Ishikawa (cell line): ENCODE data around the gene PHF13.

Experiments
- CREB1 ChIP-seq: IDR thresholded peaks from 2 replicates; pipeline ENCODE4 v1.6.1; 2012; ENCODE audit warnings: low read depth
- EP300 ChIP-seq: IDR thresholded peaks from 2 replicates; pipeline ENCODE4 v1.6.1; 2012; ENCODE audit warnings: borderline replicate concordance
- RAD21 ChIP-seq: IDR thresholded peaks from 2 replicates; pipeline ENCODE4 v1.6.1; 2012; ENCODE audit warnings: low read depth
- TAF1 ChIP-seq: IDR thresholded peaks from 2 replicates; pipeline ENCODE4 v1.6.1; 2012; ENCODE audit warnings: low read depth, mild to moderate bottlenecking
- USF1 ChIP-seq: IDR thresholded peaks from 2 replicates; pipeline ENCODE4 v1.6.1; 2012
- ZBTB7A ChIP-seq: IDR thresholded peaks from 2 replicates; pipeline ENCODE4 v1.6.1; 2012; ENCODE audit warnings: low read depth

- TF ChIP-seq ZBTB7A (no peak), CREB1 (no peak), USF1 (no peak), RAD21 (no peak), TAF1 (no peak), EP300 (no peak)
These were observed 42.5 kb upstream of the PHF13 start for GRCh38 chr1:6570987-6571386.
